ENCODE results near the gene ROCK2. TPM values are rescaled to one million over a fixed set of nuclear protein-coding genes. Genes with fewer than 3 reads are reported as not detected.

The ROCK2 gene
- polyA plus RNA-seq, 1 of the 3 experiments (the other 2 are of a cell fraction), result 4.2 TPM

GRCh38 chr2:11337909-11338308 lies 6.5 kb downstream of the ROCK2 start:
- DNase-seq, result no peak
- H2AFZ ChIP-seq (ENCODE audit: low read depth), result no peak overlapping the region
- POLR2A ChIA-PET, result no interaction called here

More at GRCh38 chr2:11337909-11338308, 6.5 kb downstream of the ROCK2 start:
- H3K27me3 ChIP-seq (ENCODE audit: insufficient read depth), result no peaks in the 10 kb centered on the region
- H4K20me1 ChIP-seq (ENCODE audit: insufficient read depth), result peaks cover 94% of the 10 kb centered on the region
- no peak overlapping the region for H3K9ac ChIP-seq
- H3K36me3 ChIP-seq (replicated peaks in 1 of 2; ENCODE audit: control insufficient read depth in 1 of 2, insufficient read depth in 2 of 2, low read length in 1 of 2), result peaks cover 0 to 4% of the 10 kb centered on the region in 2 experiments
- CTCF ChIA-PET, result no interaction called here
- H3K4me1 ChIP-seq (ENCODE audit: control insufficient read depth in 1 of 2, insufficient read depth in 2 of 2, low read depth in 1 of 2, low read length in 1 of 2), result peaks cover 18 to 19% of the 10 kb centered on the region in 2 experiments
- no peaks in the 10 kb centered on the region for H3K9me2 ChIP-seq
- H3K9me3 ChIP-seq, result no peaks in the 10 kb centered on the region
- 79% methylated on average over 2 of the region's 2 CpGs for WGBS (ENCODE audit: low lambda C conversion rate)
- H3K4me2 ChIP-seq, result no peak overlapping the region
- no peak overlapping the region for H3K4me3 ChIP-seq (ENCODE audit: low read depth in 2 of 2, low read length in 1 of 2)
- H3K27ac ChIP-seq (ENCODE audit: low read depth in 2 of 2, low read length in 1 of 2), result no peak overlapping the region
- no peak for TF ChIP-seq CHD2 (IDR thresholded peaks at IDR 0.05; ENCODE audit: low read length, partially characterized antibody)
- TF ChIP-seq POLR2AphosphoS5 (IDR thresholded peaks at IDR 0.05; ENCODE audit: low read depth, low read length), result no peak
- no peak for TF ChIP-seq SMC3 (IDR thresholded peaks at IDR 0.05; ENCODE audit: low read depth, low read length)
- no peak for TF ChIP-seq RXRA (IDR thresholded peaks at IDR 0.05; ENCODE audit: borderline replicate concordance, low read depth)
- TF ChIP-seq SIN3A (IDR thresholded peaks at IDR 0.05; ENCODE audit: borderline replicate concordance, low read depth, low read length), result no peak
- TF ChIP-seq NRF1 (IDR thresholded peaks at IDR 0.05; ENCODE audit: low read depth, low read length), result no peak
- no peak for TF ChIP-seq RAD21 (IDR thresholded peaks at IDR 0.05; ENCODE audit: low read length)
- no peak for TF ChIP-seq GATA2 (CRISPR knock-in tag; IDR thresholded peaks at IDR 0.05)
- no peak for TF ChIP-seq EP300 (IDR thresholded peaks at IDR 0.05; ENCODE audit: borderline replicate concordance in 1 of 2, low read depth in 1 of 2, low read length in 1 of 2)
- TF ChIP-seq MXI1 (IDR thresholded peaks at IDR 0.05; ENCODE audit: low read depth, low read length), result no peak
- no peak for TF ChIP-seq GABPA (IDR thresholded peaks at IDR 0.05; ENCODE audit: low read depth)
- TF ChIP-seq IRF3 (IDR thresholded peaks at IDR 0.05; ENCODE audit: low read depth, low read length), result no peak
- no peak for TF ChIP-seq REST (IDR thresholded peaks at IDR 0.05; ENCODE audit: low read depth, low read length)
- TF ChIP-seq ZBTB33 (IDR thresholded peaks at IDR 0.05; ENCODE audit: borderline replicate concordance, low read depth), result no peak
- no peak for TF ChIP-seq USF1 (IDR thresholded peaks at IDR 0.05; ENCODE audit: borderline replicate concordance, low read depth)
- TF ChIP-seq RFX5 (IDR thresholded peaks at IDR 0.05; ENCODE audit: low read length), result no peak
- TF ChIP-seq FOXJ3 (CRISPR knock-in tag; IDR thresholded peaks at IDR 0.05), result no peak
- TF ChIP-seq FOXM1 (IDR thresholded peaks at IDR 0.05; ENCODE audit: low read depth), result no peak
- TF ChIP-seq JUND (IDR thresholded peaks at IDR 0.05), result no peak
- H3F3A ChIP-seq (replicated peaks; ENCODE audit: insufficient read depth), result peaks cover 21% of the 10 kb centered on the region
- peaks cover 100% of the 10 kb centered on the region for H3K79me2 ChIP-seq (ENCODE audit: insufficient read depth)

Data from SK-N-SH (cell line).